Dendritic cell treated with granulocyte-macrophage colony-stimulating factor and Interleukin-4, amounts not matched to agents 40 ng/mL and 50 ng/mL, for 4 days (primary cell): ENCODE data around the gene PPM1L.

ENCODE experiments used
- H3K27ac Mint-ChIP-seq: one replicate; pipeline ENCODE4 v1.8.0; 2022; ENCODE audit warnings: mild to moderate bottlenecking, mixed read lengths
- H3K27me3 Mint-ChIP-seq: one replicate; pipeline ENCODE4 v1.8.0; 2022; ENCODE audit warnings: mild to moderate bottlenecking, mixed read lengths
- H3K36me3 Mint-ChIP-seq: one replicate; pipeline ENCODE4 v1.8.0; 2022; ENCODE audit warnings: low read depth, mixed read lengths
- H3K4me1 Mint-ChIP-seq: one replicate; pipeline ENCODE4 v1.8.0; 2022; ENCODE audit warnings: low read depth, mixed read lengths
- H3K4me3 Mint-ChIP-seq: one replicate; pipeline ENCODE4 v1.8.0; 2022; ENCODE audit warnings: mild to moderate bottlenecking, moderate library complexity, mixed read lengths
- H3K9me3 Mint-ChIP-seq: one replicate; pipeline ENCODE4 v1.8.0; 2022; ENCODE audit warnings: mixed read lengths
- intact Hi-C: fragments of 100-400 bp; cut with micrococcal nuclease; formaldehyde crosslinking; loops from one replicate; pipeline ENCODE4 v1.15.0; 2022

The PPM1L gene

GRCh38 chr3:160806094-160806493 is 50.1 kb downstream of the PPM1L start:
- Mint-ChIP-seq H3K36me3 (peaks cover 11% of the 10 kb centered on the region), H3K4me1 (peaks cover 60% of the 10 kb centered on the region), H3K27me3 (peaks cover 2% of the 10 kb centered on the region), H3K27ac (peak overlapping the region; percentile 54), H3K9me3 (no peaks in the 10 kb centered on the region), H3K4me3 (no peak overlapping the region)
- intact Hi-C loops: no loop called here

- H3K27me3 Mint-ChIP-seq: peaks cover 2% of the 10 kb centered on the region
- peak overlapping the region; percentile 54 for H3K27ac Mint-ChIP-seq
- H3K36me3 Mint-ChIP-seq: peaks cover 11% of the 10 kb centered on the region
- peaks cover 59% of the 10 kb centered on the region for H3K4me1 Mint-ChIP-seq
- no peaks in the 10 kb centered on the region for H3K9me3 Mint-ChIP-seq
- no peak overlapping the region for H3K4me3 Mint-ChIP-seq
- intact Hi-C loops: no loop called here
Observed at GRCh38 chr3:160806686-160807085, 50.7 kb downstream of the PPM1L start.

- Mint-ChIP-seq H3K4me1 (peaks cover 55% of the 10 kb centered on the region), H3K4me3 (no peak overlapping the region), H3K27ac (peak overlapping the region; percentile 46), H3K27me3 (peaks cover 2% of the 10 kb centered on the region), H3K36me3 (peaks cover 11% of the 10 kb centered on the region), H3K9me3 (no peaks in the 10 kb centered on the region)
- intact Hi-C loops: no loop called here
Observed at GRCh38 chr3:160808838-160809237, 52.8 kb downstream of the PPM1L start.

DNA sequence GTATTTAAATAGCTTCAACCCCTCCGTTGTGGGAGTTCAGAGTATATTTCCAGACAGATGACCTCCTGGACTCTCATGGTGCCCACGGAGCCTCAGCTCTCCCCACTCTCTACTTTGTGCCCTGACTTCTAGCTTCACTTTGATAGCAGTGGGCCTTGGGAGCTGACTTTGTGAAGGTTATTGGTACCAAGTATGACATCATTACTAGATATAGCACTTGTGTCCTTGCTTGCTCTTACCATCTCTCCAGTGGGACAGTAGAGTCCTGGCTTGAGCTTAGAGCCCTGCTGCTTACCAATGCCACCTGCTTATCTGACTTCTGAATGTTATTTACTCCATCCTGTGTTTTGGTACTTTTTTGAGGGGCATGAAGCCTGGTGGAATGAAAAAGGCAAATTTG is 53.4 kb downstream of the PPM1L start:
- no peaks in the 10 kb centered on the region for H3K9me3 Mint-ChIP-seq
- H3K36me3 Mint-ChIP-seq: peaks cover 11% of the 10 kb centered on the region
- intact Hi-C loops: no loop called here
- H3K4me3 Mint-ChIP-seq: peak overlapping the region; percentile 23
- H3K27ac Mint-ChIP-seq: no peak overlapping the region
- peaks cover 2% of the 10 kb centered on the region for H3K27me3 Mint-ChIP-seq
- H3K4me1 Mint-ChIP-seq: peaks cover 55% of the 10 kb centered on the region

GRCh38 chr3:160810362-160811236 is 54.6 kb downstream of the PPM1L start:
- Mint-ChIP-seq H3K9me3 (no peaks in the 10 kb centered on the region), H3K36me3 (peaks cover 11% of the 10 kb centered on the region), H3K4me3 (no peak overlapping the region), H3K27ac (no peak overlapping the region), H3K4me1 (peaks cover 47% of the 10 kb centered on the region), H3K27me3 (peaks cover 2% of the 10 kb centered on the region)
- intact Hi-C loops: no loop called here

GRCh38 chr3:160811237-160811548 is 55.2 kb downstream of the PPM1L start:
- H3K4me1 Mint-ChIP-seq: peaks cover 41% of the 10 kb centered on the region
- intact Hi-C loops: no loop called here
- H3K36me3 Mint-ChIP-seq: peaks cover 7% of the 10 kb centered on the region
- no peak overlapping the region for H3K4me3 Mint-ChIP-seq
- peaks cover 2% of the 10 kb centered on the region for H3K27me3 Mint-ChIP-seq
- no peaks in the 10 kb centered on the region for H3K9me3 Mint-ChIP-seq
- H3K27ac Mint-ChIP-seq: no peak overlapping the region

DNA sequence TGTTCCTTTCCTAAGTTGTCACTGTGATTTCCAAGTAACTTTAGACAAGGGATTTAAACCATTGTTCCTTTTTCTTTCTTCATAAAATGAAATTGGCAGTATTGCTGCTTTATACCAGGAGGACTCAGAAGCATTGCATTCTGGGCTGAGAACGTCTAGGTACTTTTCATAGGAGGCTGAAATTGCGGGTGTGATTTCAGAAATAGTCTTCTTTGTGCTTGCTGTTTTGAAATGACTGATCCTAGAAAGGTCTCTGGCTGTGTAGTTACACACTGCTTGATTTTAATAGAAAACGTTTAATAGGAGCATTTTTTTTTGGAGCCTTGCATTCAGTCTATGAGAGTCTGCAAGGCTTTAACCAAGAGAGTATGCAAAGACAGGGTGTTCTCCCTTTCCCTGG is 56.3 kb downstream of the PPM1L start:
- Mint-ChIP-seq H3K4me3 (no peak overlapping the region), H3K4me1 (peaks cover 39% of the 10 kb centered on the region)

DNA sequence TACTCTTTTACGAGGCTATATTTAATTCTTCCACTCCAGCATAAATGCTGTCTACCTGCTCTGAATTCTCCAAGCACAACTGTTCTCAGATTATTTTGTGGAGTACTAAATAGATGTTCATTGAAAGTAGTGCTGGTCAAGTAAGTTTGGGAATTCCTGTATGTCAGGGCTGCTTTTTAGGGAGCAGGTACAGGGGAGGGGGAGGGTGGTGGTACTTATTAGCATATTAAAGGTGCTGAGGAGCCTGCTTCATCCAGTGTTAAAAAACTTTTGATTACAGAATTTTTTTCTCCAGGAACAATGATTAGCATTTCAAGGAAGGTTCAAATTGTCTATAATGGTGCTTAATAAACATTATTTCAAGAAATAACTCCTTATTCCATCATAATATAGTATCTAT is 59.2 kb downstream of the PPM1L start:
- Mint-ChIP-seq H3K4me3 (no peak overlapping the region), H3K36me3 (no peaks in the 10 kb centered on the region), H3K9me3 (no peaks in the 10 kb centered on the region)

More for the DNA sequence above, 56.3 kb downstream of the PPM1L start:
- no peaks in the 10 kb centered on the region for H3K36me3 Mint-ChIP-seq
- intact Hi-C loops: no loop called here
- no peaks in the 10 kb centered on the region for H3K27me3 Mint-ChIP-seq
- no peaks in the 10 kb centered on the region for H3K9me3 Mint-ChIP-seq
- H3K27ac Mint-ChIP-seq: no peak overlapping the region

GRCh38 chr3:160820022-160820421 is 64.0 kb downstream of the PPM1L start:
- Mint-ChIP-seq H3K27me3 (no peaks in the 10 kb centered on the region), H3K9me3 (no peaks in the 10 kb centered on the region), H3K4me3 (no peak overlapping the region), H3K36me3 (no peaks in the 10 kb centered on the region), H3K4me1 (peaks cover 24% of the 10 kb centered on the region), H3K27ac (no peak overlapping the region)
- intact Hi-C loops: no loop called here

More for the DNA sequence above, 59.2 kb downstream of the PPM1L start:
- intact Hi-C loops: no loop called here
- Mint-ChIP-seq H3K4me1 (peaks cover 29% of the 10 kb centered on the region), H3K27me3 (no peaks in the 10 kb centered on the region), H3K27ac (no peak overlapping the region)

DNA sequence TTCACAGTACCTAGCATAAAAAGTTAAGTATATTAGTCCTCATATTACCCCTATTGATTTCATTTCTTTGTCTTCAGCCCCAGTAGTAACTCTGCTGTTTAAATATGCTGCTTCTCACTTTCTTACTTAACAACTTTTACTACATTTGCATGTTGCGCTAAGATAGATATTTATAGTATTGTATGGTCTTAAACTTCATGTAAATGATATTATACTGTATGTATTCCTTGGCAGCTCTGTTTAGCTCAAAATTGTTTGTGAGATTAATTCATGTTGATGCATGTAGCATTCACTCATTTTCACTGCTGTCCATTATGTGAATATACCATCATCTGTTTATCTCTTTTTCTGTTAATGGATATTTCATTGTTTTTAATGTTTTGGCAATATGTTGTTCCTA is 64.4 kb downstream of the PPM1L start:
- Mint-ChIP-seq H3K36me3 (no peaks in the 10 kb centered on the region), H3K27me3 (no peaks in the 10 kb centered on the region), H3K4me1 (peaks cover 24% of the 10 kb centered on the region), H3K27ac (no peak overlapping the region), H3K4me3 (no peak overlapping the region), H3K9me3 (no peaks in the 10 kb centered on the region)
- intact Hi-C loops: no loop called here

DNA sequence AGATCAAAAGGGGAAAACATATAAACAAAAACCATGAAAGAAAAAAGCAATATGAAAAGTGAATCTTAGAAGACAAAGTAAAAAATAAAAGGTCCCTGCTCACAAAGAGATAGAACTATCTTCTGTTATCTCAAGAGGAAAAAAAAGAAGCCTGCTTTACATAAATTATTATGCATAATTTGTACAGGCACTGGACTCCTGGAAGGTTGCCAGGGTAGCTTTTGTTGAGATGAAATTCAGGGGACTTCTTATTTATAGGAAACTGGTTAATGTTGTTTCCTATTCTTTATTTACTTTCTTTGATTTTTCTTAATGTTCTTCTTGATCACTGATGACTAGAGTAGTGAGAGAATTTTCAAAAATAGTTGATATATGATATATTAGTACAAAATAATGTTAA is 66.9 kb downstream of the PPM1L start:
- intact Hi-C loops: no loop called here
- no peaks in the 10 kb centered on the region for H3K9me3 Mint-ChIP-seq
- no peak overlapping the region for H3K4me3 Mint-ChIP-seq
- H3K27me3 Mint-ChIP-seq: peaks cover 1% of the 10 kb centered on the region
- peaks cover 26% of the 10 kb centered on the region for H3K4me1 Mint-ChIP-seq
- H3K36me3 Mint-ChIP-seq: no peaks in the 10 kb centered on the region
- no peak overlapping the region for H3K27ac Mint-ChIP-seq

GRCh38 chr3:160825311-160825800 is 69.3 kb downstream of the PPM1L start:
- Mint-ChIP-seq H3K36me3 (no peaks in the 10 kb centered on the region), H3K4me3 (no peak overlapping the region), H3K4me1 (peaks cover 19% of the 10 kb centered on the region), H3K27me3 (peaks cover 1% of the 10 kb centered on the region), H3K27ac (no peak overlapping the region), H3K9me3 (no peaks in the 10 kb centered on the region)
- intact Hi-C loops: no loop called here

GRCh38 chr3:160826408-160826807 is 70.4 kb downstream of the PPM1L start:
- H3K27me3 Mint-ChIP-seq: peaks cover 1% of the 10 kb centered on the region
- no peaks in the 10 kb centered on the region for H3K9me3 Mint-ChIP-seq
- no peak overlapping the region for H3K27ac Mint-ChIP-seq
- peaks cover 19% of the 10 kb centered on the region for H3K4me1 Mint-ChIP-seq
- no peak overlapping the region for H3K4me3 Mint-ChIP-seq
- no peaks in the 10 kb centered on the region for H3K36me3 Mint-ChIP-seq
- intact Hi-C loops: no loop called here

DNA sequence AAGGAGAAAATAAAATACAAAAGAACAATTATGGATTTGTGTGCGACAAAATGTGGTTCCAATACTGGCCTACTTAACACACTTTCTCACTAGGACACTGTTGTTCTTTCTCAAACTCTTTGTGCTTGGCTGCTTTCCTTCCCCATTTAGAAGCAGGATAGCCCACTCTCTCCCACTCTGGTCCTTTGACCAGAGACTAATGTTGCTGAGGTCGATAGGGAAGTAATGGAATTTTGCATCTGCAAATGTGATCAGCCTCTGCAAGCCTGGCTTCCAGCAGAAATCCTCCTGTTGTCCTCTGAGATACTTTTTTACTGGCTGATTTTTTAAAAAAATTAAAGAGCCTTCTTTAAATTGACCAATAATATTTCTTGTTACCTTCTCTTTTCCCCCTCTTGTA is 71.0 kb downstream of the PPM1L start:
- Mint-ChIP-seq H3K4me1 (peaks cover 21% of the 10 kb centered on the region), H3K9me3 (no peaks in the 10 kb centered on the region), H3K4me3 (no peak overlapping the region), H3K27me3 (peaks cover 1% of the 10 kb centered on the region), H3K36me3 (no peaks in the 10 kb centered on the region), H3K27ac (no peak overlapping the region)
- intact Hi-C loops: no loop called here

- no peaks in the 10 kb centered on the region for H3K9me3 Mint-ChIP-seq
- no peak overlapping the region for H3K27ac Mint-ChIP-seq
- intact Hi-C loops: no loop called here
- no peak overlapping the region for H3K4me3 Mint-ChIP-seq
- H3K27me3 Mint-ChIP-seq: peaks cover 1% of the 10 kb centered on the region
- H3K36me3 Mint-ChIP-seq: no peaks in the 10 kb centered on the region
- H3K4me1 Mint-ChIP-seq: peaks cover 24% of the 10 kb centered on the region
Observed at GRCh38 chr3:160827516-160827915, 71.5 kb downstream of the PPM1L start.
